ENCODE measurements around the gene TSPAN8.
"Not testable (repeated sequence)": the region's sequence is repeated elsewhere in the genome, so short reads cannot be mapped to it uniquely, and the experiment has no call there.

Gene TSPAN8

GRCh38 chr12:71157601-71158233, at the start of gene TSPAN8:
Gene TSPAN8, minus strand, starts transcription at chr12:71157999. Its CDS starts 321 bp downstream, at chr12:71157678.
- no peak for DNase-seq (ENCODE audit: low read depth in 2 of 2, low spot score in 1 of 2)

GRCh38 chr12:71201136-71201679, 43.4 kb upstream of the TSPAN8 start:
- no peak for DNase-seq (ENCODE audit: low read depth in 2 of 2, low spot score in 1 of 2)

- DNase-seq (ENCODE audit: low read depth in 2 of 2, low spot score in 1 of 2) = no peak
Observed at GRCh38 chr12:71200706-71201105, 42.9 kb upstream of the TSPAN8 start.

- DNase-seq (ENCODE audit: low read depth in 2 of 2, low spot score in 1 of 2) = no peak
Observed at GRCh38 chr12:71197460-71197859, 39.7 kb upstream of the TSPAN8 start.

- DNase-seq (ENCODE audit: low read depth in 2 of 2, low spot score in 1 of 2) = no peak
Observed at GRCh38 chr12:71195338-71195896, 37.6 kb upstream of the TSPAN8 start.

GRCh38 chr12:71194657-71195056, 36.9 kb upstream of the TSPAN8 start:
- no peak for DNase-seq (ENCODE audit: low read depth in 2 of 2, low spot score in 1 of 2)

GRCh38 chr12:71193041-71193440, 35.2 kb upstream of the TSPAN8 start:
- no peak for DNase-seq (ENCODE audit: low read depth in 2 of 2, low spot score in 1 of 2)

GRCh38 chr12:71191509-71192196, 33.9 kb upstream of the TSPAN8 start:
- no peak for DNase-seq (ENCODE audit: low read depth in 2 of 2, low spot score in 1 of 2)

GRCh38 chr12:71190822-71191221, 33.0 kb upstream of the TSPAN8 start:
- DNase-seq (ENCODE audit: low read depth in 2 of 2, low spot score in 1 of 2) = no peak

- DNase-seq (ENCODE audit: low read depth in 2 of 2, low spot score in 1 of 2) = no peak
Observed at GRCh38 chr12:71187379-71187778, 29.6 kb upstream of the TSPAN8 start.

GRCh38 chr12:71186571-71187288, 28.9 kb upstream of the TSPAN8 start:
- no peak for DNase-seq (ENCODE audit: low read depth in 2 of 2, low spot score in 1 of 2)

GRCh38 chr12:71183846-71184245, 26.0 kb upstream of the TSPAN8 start:
- no peak for DNase-seq (ENCODE audit: low read depth in 2 of 2, low spot score in 1 of 2)

- no peak for DNase-seq (ENCODE audit: low read depth in 2 of 2, low spot score in 1 of 2)
Observed at GRCh38 chr12:71183018-71183417, 25.2 kb upstream of the TSPAN8 start.

GRCh38 chr12:71178162-71178561, 20.4 kb upstream of the TSPAN8 start:
- DNase-seq (ENCODE audit: low read depth in 2 of 2, low spot score in 1 of 2) = no peak

- no peak for DNase-seq (ENCODE audit: low read depth in 2 of 2, low spot score in 1 of 2)
Observed at GRCh38 chr12:71174825-71175224, 17.0 kb upstream of the TSPAN8 start.

- no peak for DNase-seq (ENCODE audit: low read depth in 2 of 2, low spot score in 1 of 2)
Observed at GRCh38 chr12:71174146-71174545, 16.3 kb upstream of the TSPAN8 start.

- no peak for DNase-seq (ENCODE audit: low read depth in 2 of 2, low spot score in 1 of 2)
Observed at GRCh38 chr12:71170456-71170855, 12.7 kb upstream of the TSPAN8 start.

- DNase-seq (ENCODE audit: low read depth in 2 of 2, low spot score in 1 of 2) = no peak
Observed at GRCh38 chr12:71169286-71169685, 11.5 kb upstream of the TSPAN8 start.

- DNase-seq (ENCODE audit: low read depth in 2 of 2, low spot score in 1 of 2) = no peak
Observed at GRCh38 chr12:71166862-71167496, 9.2 kb upstream of the TSPAN8 start.

GRCh38 chr12:71166280-71166679, 8.5 kb upstream of the TSPAN8 start:
- DNase-seq (ENCODE audit: low read depth in 2 of 2, low spot score in 1 of 2) = no peak

- DNase-seq (ENCODE audit: low read depth in 2 of 2, low spot score in 1 of 2) = not testable (repeated sequence)
Observed at GRCh38 chr12:71165780-71166179, 8.0 kb upstream of the TSPAN8 start.

All from stimulated activated CD8-positive, alpha-beta memory T cell treated with anti-CD3 and anti-CD28 coated beads, Interleukin-4, amount 100 ng/mL, for 1 hour (primary cell).